SK-N-SH treated with all-trans-retinoic acid at 6 μM for 48 hours (cell line): ENCODE results near the gene WDR91.

ENCODE experiments used
- PATZ1 ChIP-seq: fragments of 250-450 bp; sonication (Bioruptor Pico); IDR thresholded peaks from 2 replicates; pipeline ENCODE4 v1.8.0; 2020; ENCODE audit warnings: mild to moderate bottlenecking, moderate library complexity, borderline replicate concordance
- TOX ChIP-seq: fragments of 250-450 bp; sonication (Bioruptor Pico); IDR thresholded peaks from 2 replicates; pipeline ENCODE4 v1.8.0; 2021; ENCODE audit warnings: mild to moderate bottlenecking, moderate library complexity, borderline replicate concordance
- TSHZ2 ChIP-seq: fragments of 250-450 bp; sonication (Bioruptor Pico); IDR thresholded peaks from 2 replicates; pipeline ENCODE4 v1.5.0; 2020; ENCODE audit warnings: mild to moderate bottlenecking, moderate library complexity
- ZC3H10 ChIP-seq: fragments of 250-450 bp; sonication (Bioruptor Pico); IDR thresholded peaks from 2 replicates; pipeline ENCODE4 v1.5.1; 2021; ENCODE audit warnings: mild to moderate bottlenecking, moderate library complexity
- ZFP3 ChIP-seq: fragments of 250-450 bp; sonication (Bioruptor Pico); IDR thresholded peaks from 2 replicates; pipeline ENCODE4 v1.5.0; 2020; ENCODE audit warnings: mild to moderate bottlenecking, moderate library complexity
- ZNF70 ChIP-seq: fragments of 450-650 bp; formaldehyde crosslinking; IDR thresholded peaks from 2 replicates; pipeline ENCODE4 v1.5.0; 2020; ENCODE audit warnings: mild to moderate bottlenecking, moderate library complexity

- no peak for TF ChIP-seq TOX (CRISPR knock-in tag)
- no peak for TF ChIP-seq ZNF70 (CRISPR knock-in tag)
- TF ChIP-seq ZC3H10 = no peak
- TF ChIP-seq PATZ1 = no peak
- TF ChIP-seq TSHZ2 = no peak
- TF ChIP-seq ZFP3 (CRISPR knock-in tag) = no peak
These were observed 17.7 kb downstream of the WDR91 start for GRCh38 chr7:135193615-135194081.
